ENCODE measurements around the gene PTCD2.

GRCh38 chr5:72280581-72281069 lies 39.5 kb upstream of the PTCD2 start:
- TF ChIP-seq POLR2AphosphoS5 (IDR thresholded peaks at IDR 0.05; ENCODE audit: insufficient read depth in 1 of 2, low read depth in 1 of 2) (no peak), CTCF (IDR thresholded peaks at IDR 0.05) (peak in 2 of 3 experiments; percentile 26 to 28)
